UCSD-AML1 (cell line): Measurements from ENCODE around the gene CGB2.
"Not testable (repeated sequence)": the region's sequence is repeated elsewhere in the genome, so short reads cannot be mapped to it uniquely, and the experiment has no call there.

Experiments
- DNase-seq: peaks from one replicate; lab custom pipeline; 2025; ENCODE audit not compliant: unreplicated experiment; lab: John Stamatoyannopoulos, UW

Gene CGB2

DNA sequence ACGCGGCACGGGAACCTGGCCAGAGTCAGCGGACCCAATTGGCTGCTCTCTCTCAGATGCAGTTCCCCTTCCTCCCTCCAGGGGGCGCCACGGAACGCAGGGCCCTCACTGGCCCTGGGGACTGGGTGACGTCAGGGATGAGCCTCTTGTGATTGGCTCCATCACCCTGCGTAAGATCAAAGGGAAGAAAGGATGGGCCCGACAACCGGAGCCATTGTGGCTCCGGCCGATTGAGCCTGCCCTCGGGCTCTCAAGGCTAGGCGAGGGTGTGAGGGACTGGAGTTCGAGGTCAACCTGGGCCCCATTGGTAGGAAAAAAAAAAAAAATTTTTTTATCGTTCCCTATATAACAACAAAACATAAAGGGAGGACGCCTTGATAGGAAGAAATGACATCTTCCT is 5.1 kb downstream of the CGB2 start, which contains the start of gene CGB1:
CGB1 (minus strand) TSS at position 81 of the 400 bp plus-strand sequence. CDS start 184 bp downstream, outside the sequence.
- peak; percentile 28 for DNase-seq

- DNase-seq = not testable (repeated sequence)
Observed at GRCh38 chr19:49038111-49038510, 6.4 kb downstream of the CGB2 start.

GRCh38 chr19:49038557-49039276 is 7.0 kb downstream of the CGB2 start:
- DNase-seq = not testable (repeated sequence)

DNA sequence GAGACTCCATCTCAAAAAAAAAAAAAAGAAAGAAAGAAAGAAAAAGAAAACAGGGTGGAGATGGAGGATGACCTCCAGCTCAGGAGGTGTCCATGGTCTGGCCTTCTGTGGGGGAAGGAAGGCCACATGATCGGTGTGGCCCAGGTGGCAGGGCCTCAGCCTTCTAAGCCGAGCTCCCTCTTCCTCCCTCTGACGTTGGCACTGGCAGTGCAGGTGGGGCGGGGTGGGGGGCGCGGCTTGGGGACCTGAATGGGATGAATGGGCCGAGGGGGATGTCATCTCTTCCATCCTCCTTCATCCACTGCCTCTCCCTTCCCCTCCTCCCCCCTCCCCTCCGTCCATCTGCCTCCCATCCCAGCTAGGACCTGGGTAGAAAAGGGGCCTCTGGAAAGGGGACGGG is 8.0 kb downstream of the CGB2 start:
- DNase-seq = not testable (repeated sequence)

DNA sequence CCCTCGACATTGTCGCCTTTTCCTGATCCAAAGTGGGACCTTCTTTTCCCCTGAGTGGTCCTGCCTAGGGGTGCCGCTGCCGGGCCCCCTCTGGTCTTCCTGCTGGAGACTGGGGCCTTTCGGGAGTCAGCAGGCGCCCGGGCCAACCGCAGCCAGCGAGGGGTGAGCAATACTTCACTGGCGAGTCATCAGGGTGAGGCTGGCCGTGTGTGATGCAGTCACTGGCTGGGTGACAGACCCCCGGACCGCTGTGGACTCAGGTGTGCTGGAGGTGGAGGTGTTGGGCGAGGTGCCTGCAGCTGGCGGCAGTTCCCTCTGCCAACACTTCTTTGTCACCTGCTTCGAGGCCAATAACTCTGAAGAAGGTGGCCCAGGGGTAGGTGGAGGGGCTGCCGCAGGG is 10.5 kb downstream of the CGB2 start:
- no peak for DNase-seq

GRCh38 chr19:49042666-49043065 is 11.0 kb downstream of the CGB2 start:
- not testable (repeated sequence) for DNase-seq

- DNase-seq = not testable (repeated sequence)
Observed at GRCh38 chr19:49043548-49043947, 11.9 kb downstream of the CGB2 start, which contains the start of gene CGB5. CGB5 (plus strand) TSS chr19:49043848; CDS start chr19:49044210, 362 bp downstream.

- DNase-seq = not testable (repeated sequence)
Observed at GRCh38 chr19:49049011-49049410, 17.3 kb downstream of the CGB2 start, which contains the start of gene CGB8. CGB8 (minus strand) TSS chr19:49049111; CDS start chr19:49048739, 372 bp downstream.

DNA sequence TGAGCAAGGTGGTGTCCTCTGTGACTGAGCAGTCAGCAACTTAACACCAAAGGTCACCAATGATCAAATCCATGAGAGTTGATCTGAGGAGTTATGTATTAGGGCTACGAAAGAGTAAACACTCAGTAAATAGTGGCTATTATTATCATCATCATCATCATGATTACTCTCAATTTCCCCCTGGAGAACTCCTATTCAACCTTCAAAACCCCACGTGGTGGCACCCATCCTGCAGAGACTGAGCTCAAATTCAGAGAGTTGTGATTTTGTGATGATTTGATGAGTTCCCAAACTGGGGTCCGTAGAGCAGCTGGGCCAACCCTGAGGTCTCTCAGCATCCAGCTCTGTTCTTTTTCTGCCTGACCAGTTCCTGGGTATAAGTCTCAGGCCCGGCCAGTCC is 18.1 kb downstream of the CGB2 start:
- not testable (repeated sequence) for DNase-seq

GRCh38 chr19:49050376-49051033 is 18.8 kb downstream of the CGB2 start:
- not testable (repeated sequence) for DNase-seq

DNA sequence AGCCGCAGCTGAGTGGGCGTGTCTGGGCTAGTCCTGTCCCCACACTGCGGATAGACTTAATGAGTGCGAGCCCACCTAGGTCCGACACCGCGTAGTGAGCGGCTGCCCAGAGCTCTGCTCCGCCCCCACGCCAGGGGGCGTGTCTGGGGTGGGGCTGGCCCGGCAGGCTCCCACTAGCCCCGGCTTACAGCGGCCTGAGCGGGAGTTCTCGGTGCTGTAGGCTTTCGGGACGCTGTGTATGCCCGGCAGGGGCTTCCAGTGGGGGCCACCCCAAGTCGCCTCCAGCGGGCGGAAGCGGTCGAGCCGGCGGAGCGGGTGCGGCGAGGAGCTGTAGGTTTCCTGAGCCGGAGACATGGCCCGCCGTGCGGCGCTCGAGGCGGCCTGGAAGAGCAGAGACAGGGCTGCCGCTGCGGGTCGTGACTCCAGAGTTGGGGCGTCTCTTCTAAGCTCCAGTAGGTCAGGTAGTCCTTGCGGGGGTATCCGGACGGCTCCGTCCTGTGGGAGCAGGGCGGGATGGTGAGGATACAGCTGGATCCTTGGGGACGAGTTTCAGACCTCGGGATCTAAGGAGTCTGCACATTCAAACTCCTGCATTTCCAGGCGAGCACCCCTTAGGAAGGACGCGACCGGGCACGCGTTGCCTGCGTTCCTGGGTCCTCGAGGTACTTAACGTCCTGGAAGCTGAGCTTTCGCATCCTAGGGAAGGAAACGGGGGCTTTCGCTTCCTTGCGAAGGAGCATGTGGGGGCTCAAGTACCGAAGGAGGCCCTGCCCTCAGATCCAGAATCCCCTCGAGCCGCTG is 24.6 kb downstream of the CGB2 start:
- peak; percentile 65 for DNase-seq

DNA sequence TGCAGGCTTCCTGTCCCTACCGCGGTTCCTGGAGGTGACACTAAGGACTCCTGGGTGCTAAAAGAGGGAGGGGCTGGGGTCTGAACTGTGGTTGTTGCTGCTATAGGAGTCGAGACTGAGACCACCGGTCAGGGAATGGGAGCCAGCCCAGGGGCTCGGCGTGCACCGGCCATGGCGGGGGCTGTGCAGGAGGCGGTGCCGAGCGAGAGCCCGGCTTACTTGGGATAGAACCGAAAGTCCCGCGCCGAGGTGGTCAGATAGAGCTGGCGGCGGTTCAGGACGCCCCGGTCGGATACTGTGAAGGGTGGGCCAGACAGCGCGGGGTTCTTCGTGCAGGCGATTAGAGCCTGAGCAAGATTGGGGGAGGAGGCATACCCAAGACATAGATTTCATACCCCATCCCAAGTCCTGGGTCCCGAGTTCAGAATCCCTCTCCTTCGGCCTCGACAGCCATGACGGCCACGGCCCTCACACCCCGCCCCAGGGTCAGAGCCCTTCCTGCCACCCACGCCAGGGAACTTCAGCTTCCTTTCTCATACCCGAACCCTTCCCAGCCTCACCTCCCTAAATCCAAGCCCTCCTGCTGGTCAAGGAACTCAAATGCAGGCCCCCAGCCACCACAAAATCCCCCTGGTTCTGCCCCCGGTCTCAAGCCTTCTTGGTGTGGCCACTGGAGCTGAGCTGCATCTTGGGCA is 25.4 kb downstream of the CGB2 start:
- not testable (repeated sequence) for DNase-seq

GRCh38 chr19:49057636-49058234 is 26.0 kb downstream of the CGB2 start, which contains the start of gene CGB7:
CGB7 (minus strand) TSS chr19:49057749; CDS start chr19:49055375, 2,374 bp downstream.
- no peak for DNase-seq

- DNase-seq = no peak
Observed at GRCh38 chr19:49058562-49058961, 26.9 kb downstream of the CGB2 start.

DNA sequence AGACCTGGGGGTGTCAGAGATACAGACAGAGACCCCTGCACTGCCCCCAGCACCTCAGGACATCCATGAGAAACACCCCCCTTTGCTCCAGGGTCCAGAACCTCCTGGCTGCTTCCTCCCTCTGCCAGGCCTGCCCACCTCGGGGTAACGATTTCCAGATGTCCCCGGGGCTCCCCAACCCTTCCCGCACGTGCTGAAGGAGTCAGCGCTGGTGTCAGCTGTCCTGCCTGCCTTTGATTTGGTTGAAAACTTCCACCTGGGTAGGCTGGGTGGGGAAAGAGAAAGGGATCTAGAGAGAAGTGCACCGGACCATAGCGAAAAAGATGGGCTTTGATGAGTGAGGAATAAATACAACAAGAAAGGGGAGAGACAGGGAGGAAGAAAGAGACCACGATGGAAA is 27.4 kb downstream of the CGB2 start:
- DNase-seq = no peak

DNA sequence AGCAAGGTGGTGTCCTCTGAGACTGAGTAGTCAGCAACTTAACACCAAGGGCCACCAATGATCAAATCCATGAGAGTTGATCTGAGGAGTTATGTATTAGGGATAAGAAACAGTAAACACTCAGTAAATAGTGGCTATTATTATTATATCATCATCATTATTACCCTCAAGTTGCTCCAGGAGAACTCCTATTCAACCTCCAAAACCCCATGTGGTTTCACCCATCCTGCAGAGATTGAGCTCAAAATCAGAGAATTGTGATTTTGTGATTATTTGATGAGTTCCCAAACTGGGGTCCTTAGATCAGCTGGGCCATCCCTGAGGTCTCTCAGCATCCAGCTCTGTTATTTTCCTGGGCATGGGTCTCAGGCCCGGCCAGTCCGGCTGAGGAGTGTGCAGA is 29.3 kb downstream of the CGB2 start:
- DNase-seq = no peak

- no peak for DNase-seq
Observed at GRCh38 chr19:49061445-49061844, 29.8 kb downstream of the CGB2 start.

GRCh38 chr19:49064029-49064629 is 32.4 kb downstream of the CGB2 start:
- no peak for DNase-seq

GRCh38 chr19:49064768-49065611 is 33.3 kb downstream of the CGB2 start, which contains the start of gene NTF4:
NTF4 (minus strand) TSS chr19:49064818; CDS start chr19:49061997, 2,821 bp downstream.
- no peak for DNase-seq
